Activated CD4-positive, CD25-positive, alpha-beta regulatory T cell (primary cell): ENCODE measurements around the gene PTPRD.

Experiments
- DNase-seq, 4 experiments: peaks; one replicate each; lab custom pipeline; 2025; lab: John Stamatoyannopoulos, UW

The PTPRD gene

DNA sequence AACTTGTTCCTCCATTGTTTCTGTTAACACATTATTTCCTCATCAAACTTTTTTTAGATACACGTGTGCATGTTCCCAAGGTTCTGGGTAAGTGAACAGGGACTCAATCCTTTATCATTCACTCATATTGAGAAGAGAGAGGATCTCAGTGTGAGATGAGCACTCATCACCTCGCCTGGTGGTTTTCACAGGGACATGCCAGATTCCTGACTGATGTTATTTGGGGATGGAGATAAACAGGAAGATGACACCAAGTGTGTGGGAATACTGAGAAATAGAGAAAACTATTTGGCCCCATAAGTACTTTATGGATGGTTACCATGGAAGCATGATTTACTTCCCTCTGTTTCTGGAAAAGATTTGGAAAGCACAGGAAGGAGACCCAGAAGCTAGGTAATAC, 2279.9 kb downstream of the PTPRD start:
- no peak for DNase-seq

DNA sequence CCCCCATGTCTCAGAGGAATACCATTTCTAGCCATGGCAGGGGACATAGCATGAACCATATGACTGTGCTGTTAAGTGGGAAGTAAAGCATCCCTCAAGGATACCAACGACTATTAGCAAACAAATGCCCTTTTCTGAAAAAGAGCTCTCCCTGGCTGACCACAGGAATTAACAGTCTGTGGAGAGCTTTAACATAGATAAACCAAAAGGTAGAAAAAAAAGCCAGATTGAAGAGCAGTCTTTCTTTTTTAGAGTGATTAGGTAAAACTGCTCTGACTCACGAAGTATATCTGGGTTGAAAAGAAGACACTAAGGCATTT, 2280.5 kb downstream of the PTPRD start:
- DNase-seq: no peak

- DNase-seq: no peak
Observed at GRCh38 chr9:8331507-8332330, 2281.1 kb downstream of the PTPRD start.

GRCh38 chr9:8329561-8330283, 2283.1 kb downstream of the PTPRD start:
- DNase-seq: no peak

DNA sequence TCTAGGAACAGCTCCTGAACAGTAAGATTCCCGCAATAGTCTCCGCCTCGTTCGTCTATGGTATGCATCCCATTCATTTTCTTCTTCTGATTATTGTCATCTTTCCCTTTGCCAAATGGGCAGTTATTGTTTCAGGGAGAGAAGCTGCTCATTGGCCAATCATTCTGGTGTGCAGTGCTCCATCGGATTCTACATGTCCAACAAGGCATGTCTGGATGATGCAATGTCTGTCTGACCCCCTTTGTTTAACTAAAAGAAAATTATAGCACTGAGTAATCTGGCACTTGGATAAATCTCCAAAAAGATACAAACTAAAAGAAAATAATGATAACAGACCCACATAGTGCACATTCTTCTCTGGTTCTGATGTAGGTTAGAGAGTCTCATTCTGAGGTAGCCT, 2297.6 kb downstream of the PTPRD start:
- no peak for DNase-seq

DNA sequence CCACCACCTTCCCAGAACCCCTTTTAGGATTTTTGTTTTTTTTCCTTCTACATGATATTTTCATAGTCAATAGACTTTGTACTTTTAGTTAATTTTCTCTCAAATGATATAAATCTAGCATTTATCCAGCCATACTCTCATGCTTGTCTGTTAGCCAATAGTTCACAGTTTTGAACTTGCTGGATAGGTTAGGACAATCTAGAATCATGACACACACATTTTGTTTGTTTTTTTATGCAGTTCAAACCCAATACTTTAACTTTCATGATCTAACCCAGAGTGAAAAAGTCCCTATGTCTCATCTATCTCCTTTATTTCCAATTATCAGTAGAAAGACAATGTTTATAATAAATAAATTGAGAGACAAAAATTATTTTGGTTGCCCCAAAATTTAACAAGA, 2303.5 kb downstream of the PTPRD start:
- DNase-seq: no peak

DNA sequence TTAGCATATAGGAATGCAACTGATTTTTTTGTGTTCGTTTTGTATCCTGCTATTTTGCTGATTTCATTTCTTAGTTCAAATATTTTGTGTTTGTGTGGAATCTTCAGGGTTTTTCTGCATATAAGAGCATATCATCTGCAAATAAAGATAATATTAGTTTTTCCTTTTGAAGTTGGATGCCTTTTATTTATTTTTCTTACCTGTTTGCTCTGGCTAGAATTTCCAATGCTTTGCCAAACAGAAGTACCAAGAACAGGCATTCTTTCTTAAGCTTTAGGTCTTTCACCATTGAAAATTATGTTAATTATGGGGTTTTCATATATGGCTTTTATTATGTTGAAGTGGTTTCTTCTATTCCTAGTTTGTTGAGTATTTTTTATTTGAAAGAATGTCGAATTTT, 2308.1 kb downstream of the PTPRD start:
- no peak for DNase-seq

DNA sequence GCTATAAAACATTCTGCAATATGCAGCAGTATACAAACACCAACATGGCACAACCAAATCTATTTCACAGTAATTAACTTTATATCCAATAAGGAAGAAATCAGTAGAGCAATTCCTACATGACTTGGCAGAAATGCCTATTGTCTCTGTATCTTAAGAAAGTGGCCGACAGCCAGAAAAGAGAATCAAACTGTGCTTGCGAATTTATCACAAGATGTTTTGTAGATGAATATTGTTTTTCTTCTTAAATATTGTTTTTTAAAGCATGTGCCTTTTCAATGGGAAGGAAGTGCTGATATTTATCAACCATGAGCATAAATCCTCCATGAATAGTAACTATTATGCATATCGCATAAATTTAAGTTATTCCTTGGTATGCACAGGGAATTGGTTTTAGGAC, 2311.5 kb downstream of the PTPRD start:
- no peak for DNase-seq

DNA sequence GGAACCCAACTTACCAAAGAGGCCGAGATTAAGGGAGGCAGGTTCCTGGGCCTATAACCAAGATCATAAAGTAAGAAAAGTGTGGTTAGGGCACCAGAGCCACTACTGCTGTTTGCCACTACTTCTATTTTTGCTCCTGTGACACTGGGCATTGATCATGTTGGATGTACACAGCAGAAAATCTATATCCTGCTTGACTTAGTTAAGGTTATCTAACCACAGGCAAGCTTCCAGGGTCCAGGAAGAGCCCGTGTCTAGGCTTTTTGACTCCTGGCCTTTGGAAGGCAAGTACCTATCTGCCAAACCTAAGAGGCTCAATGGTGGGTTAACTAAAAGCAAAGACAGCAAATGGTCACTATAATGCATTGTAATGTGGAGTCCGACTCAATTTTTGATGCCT, 2315.8 kb downstream of the PTPRD start:
- DNase-seq: no peak

DNA sequence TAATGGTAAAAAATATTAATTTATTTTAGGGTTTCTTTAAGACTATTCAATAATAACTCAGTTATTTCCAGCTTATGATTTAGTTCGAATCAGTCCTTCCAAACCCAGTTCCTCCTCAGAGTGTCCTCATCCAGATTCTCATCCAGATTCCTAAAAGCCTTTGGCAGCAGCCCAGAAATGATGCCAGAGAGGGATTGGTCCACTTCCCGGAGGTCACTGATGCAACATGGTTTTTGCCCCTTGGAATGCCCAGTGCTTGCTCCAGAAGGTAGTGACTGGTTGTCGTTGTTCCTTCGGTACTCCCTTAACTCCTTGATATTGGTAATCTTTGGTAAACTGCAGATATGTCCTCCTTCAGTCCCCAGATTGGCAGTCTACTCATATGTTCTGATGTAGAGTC, 2320.1 kb downstream of the PTPRD start:
- no peak for DNase-seq

DNA sequence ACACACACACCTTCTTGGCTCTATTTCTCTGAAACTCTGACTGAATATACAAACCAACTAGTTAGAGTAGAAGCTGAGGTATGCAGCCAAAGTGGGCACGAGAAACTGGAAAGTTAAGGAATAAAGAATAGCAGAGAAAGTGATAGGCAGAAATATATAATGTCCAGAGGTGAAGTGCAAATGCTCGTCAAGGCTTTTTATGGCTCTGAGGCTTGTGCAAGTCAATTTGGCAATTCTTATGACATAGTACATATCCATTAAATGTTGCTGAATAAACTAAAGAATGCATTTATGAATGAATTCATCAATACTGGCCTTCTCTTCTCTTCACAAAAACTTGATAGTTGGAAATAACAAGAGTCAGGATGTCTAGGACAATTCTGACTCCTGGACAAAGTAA, 2323.1 kb downstream of the PTPRD start:
- no peak for DNase-seq

- no peak for DNase-seq
Observed at GRCh38 chr9:8287970-8288369, 2324.8 kb downstream of the PTPRD start.

GRCh38 chr9:8287501-8287900, 2325.3 kb downstream of the PTPRD start:
- DNase-seq: no peak

DNA sequence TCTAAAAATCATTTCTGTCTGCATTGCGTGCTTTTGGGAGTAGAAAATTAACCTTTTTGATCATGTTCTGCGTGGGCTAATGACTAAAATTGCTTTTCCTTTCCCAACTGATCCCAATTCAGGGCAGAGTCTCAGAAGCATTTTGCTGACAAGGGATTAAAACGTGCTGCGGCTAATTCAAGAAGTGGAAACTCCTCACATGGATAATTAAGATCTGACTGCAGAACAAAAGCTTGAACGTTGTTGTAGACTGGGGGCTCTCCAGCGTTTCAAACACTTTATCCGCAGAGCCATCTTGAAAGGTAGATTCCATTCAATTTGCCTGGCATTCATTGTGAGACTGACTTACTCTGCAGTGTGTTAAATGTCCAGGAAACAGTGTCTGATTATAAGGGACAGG, 2327.9 kb downstream of the PTPRD start:
- DNase-seq: no peak

DNA sequence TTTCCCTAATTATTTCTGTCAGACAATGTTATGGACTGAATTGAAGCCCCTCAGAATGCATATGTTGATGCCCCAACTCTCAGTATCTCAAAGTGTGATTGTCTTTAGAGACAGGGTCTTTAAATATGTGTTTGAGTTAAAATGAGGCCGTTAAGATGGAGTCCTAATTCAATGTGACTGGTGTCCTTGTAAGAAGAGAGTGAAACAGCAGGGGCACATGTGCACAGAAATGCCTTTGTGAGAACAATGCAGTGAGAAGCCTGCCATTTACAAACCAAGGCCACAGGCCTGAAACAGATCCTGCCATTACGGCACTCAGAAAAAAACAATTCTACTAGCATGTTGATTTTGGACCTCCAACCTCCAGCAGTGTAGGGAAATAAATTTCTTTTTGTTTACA, 2330.3 kb downstream of the PTPRD start:
- no peak for DNase-seq

- no peak for DNase-seq
Observed at GRCh38 chr9:8280811-8281210, 2332.0 kb downstream of the PTPRD start.

DNA sequence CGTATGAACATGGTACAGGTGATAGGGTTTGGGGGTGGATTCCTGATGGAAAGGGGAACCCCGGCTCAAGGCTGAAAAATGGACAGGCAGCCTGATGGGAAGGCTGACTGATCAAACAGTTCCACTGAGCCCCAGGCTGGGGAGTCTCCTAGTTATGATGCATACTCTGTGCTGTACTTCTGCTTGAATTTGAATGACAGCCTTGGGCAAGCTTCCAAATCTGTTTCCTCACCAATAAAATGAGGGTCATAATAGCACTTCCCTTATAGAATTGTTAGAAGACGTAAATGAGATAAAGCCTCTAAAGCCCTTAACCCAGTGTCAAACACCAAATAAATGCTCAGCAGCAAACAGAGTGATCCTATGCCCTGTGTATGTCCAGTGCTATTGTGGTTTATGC, 2334.8 kb downstream of the PTPRD start:
- no peak for DNase-seq

GRCh38 chr9:8270235-8270634, 2342.6 kb downstream of the PTPRD start:
- DNase-seq: no peak

- no peak for DNase-seq
Observed at GRCh38 chr9:8268881-8269280, 2343.9 kb downstream of the PTPRD start.

DNA sequence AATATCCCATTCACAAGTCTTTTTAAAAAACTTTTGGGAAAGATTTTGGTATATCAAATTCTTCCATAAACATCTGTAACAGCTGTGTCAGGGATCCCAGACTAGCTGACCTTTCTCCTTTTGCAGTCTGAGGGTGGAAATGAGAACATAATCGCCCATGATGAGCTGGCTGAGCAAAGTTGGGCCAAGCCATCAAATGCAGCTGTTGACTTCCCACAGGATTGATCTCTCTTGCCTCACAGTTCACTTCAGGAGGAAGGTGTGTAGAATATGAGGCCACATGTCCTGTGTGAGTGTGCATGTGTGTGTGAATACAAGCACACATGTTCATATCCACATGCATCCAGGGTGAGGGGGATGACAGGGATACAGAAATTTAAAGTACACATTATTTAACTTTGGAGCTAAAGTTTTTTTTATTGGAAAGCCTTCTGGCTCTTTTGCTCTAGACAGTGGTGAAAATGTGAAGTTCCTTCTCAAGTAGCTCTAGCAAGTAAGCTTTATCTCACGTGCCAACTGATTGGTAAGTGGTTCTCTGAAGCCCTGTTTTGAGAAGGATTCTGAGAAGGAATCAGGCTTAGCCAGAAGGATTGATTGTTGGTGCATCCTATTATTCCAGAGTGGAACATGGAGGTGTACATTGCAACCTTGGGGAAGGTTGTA, 2344.5 kb downstream of the PTPRD start:
- no peak for DNase-seq

- no peak for DNase-seq
Observed at GRCh38 chr9:8267636-8268035, 2345.2 kb downstream of the PTPRD start.

DNA sequence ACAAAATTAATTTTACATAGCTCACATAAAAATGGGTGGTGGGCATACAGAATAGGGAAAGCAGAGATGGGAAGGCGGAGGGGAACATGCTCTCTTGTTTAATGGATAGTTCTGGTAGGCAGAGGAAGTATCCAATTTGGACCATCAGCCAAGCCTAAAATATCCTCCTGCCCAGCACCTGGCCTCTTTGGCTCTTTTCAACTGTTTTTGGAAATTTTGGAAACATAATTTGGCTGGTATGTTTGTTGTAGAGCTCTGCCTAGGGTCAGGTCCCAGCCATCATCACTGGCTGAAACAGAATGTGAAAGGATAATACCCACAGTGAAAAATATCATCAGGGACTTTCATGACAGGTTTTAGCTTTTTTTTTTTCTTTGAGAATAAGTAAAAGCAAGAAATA, 2345.9 kb downstream of the PTPRD start:
- DNase-seq: no peak

DNA sequence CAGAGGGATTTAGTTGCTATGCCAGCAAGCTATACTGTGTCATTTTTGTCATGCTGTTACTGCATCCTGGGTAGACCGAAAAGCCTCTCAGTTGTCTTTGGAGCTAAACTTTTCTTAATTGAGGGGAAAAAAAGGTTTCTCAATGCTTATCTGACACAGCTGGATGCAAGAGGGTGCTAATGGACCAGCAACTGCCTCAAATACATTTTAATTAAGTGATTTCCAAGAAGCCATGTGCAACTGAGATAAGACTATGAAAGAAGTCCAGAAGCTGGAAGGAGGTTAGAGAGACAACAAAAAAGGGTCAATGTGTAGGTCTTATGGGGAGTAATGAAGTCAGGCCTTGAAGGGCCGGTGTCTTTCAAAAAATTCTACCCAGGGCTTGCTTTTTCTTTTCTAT, 2347.5 kb downstream of the PTPRD start:
- no peak for DNase-seq
